Hepatocyte (in vitro differentiated cells): ENCODE measurements around the gene OSMR.

ENCODE experiments used
- EZH2 ChIP-seq: fragments of 200-600 bp; sonication (generic); IDR thresholded peaks from 2 replicates; pipeline ENCODE4 v1.6.1; 2016; ENCODE audit warnings: antibody characterized with exemption, mild to moderate bottlenecking, borderline replicate concordance
- TF ChIP-seq, protein P1 (sequence below): fragments of 200-600 bp; sonication (generic); IDR thresholded peaks from 2 replicates; pipeline ENCODE4 v1.5.1; 2016; ENCODE audit warnings: antibody characterized with exemption, mild to moderate bottlenecking; ENCODE audit not compliant: poor library complexity

DNA sequence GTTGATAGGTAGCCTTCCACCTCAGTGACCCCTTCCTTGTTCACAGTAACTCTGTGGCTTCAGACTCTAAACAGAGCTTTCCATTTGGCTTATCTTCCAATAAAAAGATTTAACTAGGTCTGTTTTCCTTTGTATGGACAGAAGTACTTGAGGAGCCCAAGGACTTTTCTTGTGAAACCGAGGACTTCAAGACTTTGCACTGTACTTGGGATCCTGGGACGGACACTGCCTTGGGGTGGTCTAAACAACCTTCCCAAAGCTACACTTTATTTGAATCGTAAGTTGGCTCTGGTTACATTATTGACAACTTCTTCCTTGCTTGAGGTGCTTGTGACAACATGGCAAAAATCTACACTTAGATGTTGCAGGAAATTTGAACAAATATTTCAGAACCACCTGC lies 39.4 kb downstream of the OSMR start:
- TF ChIP-seq, protein P1, sequence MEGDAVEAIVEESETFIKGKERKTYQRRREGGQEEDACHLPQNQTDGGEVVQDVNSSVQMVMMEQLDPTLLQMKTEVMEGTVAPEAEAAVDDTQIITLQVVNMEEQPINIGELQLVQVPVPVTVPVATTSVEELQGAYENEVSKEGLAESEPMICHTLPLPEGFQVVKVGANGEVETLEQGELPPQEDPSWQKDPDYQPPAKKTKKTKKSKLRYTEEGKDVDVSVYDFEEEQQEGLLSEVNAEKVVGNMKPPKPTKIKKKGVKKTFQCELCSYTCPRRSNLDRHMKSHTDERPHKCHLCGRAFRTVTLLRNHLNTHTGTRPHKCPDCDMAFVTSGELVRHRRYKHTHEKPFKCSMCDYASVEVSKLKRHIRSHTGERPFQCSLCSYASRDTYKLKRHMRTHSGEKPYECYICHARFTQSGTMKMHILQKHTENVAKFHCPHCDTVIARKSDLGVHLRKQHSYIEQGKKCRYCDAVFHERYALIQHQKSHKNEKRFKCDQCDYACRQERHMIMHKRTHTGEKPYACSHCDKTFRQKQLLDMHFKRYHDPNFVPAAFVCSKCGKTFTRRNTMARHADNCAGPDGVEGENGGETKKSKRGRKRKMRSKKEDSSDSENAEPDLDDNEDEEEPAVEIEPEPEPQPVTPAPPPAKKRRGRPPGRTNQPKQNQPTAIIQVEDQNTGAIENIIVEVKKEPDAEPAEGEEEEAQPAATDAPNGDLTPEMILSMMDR = no peak
- TF ChIP-seq EZH2 = no peak
